WI38 (cell line): Measurements from ENCODE around the gene KIF5C.

ENCODE experiments used
- H3K4me3 ChIP-seq: 2 replicates; pipeline ENCODE4 v1.5.1; 2011; ENCODE audit warnings: low read depth, mild to moderate bottlenecking, control low read depth, low read length
- CTCF ChIP-seq: IDR thresholded peaks from 2 replicates; pipeline ENCODE4 v1.5.1; 2012; ENCODE audit warnings: low read depth, mild to moderate bottlenecking, control low read depth, low read length

The KIF5C gene

GRCh38 chr2:149020432-149020851 lies 145.4 kb downstream of the KIF5C start:
- no peak overlapping the region for H3K4me3 ChIP-seq

GRCh38 chr2:149021271-149021719 lies 146.3 kb downstream of the KIF5C start:
- TF ChIP-seq CTCF = no peak
- no peak overlapping the region for H3K4me3 ChIP-seq

More at GRCh38 chr2:149020432-149020851, 145.4 kb downstream of the KIF5C start:
- TF ChIP-seq CTCF = no peak

- TF ChIP-seq CTCF = no peak
- no peak overlapping the region for H3K4me3 ChIP-seq
Measured at GRCh38 chr2:149021761-149022160, 146.7 kb downstream of the KIF5C start.

- TF ChIP-seq CTCF = no peak
- H3K4me3 ChIP-seq = no peak overlapping the region
Measured at GRCh38 chr2:149023091-149023490, 148.1 kb downstream of the KIF5C start.

- no peak overlapping the region for H3K4me3 ChIP-seq
Measured at GRCh38 chr2:149027590-149028250, 152.7 kb downstream of the KIF5C start.

GRCh38 chr2:149028377-149028776 lies 153.3 kb downstream of the KIF5C start:
- H3K4me3 ChIP-seq = no peak overlapping the region
- TF ChIP-seq CTCF = no peak

More at GRCh38 chr2:149027590-149028250, 152.7 kb downstream of the KIF5C start:
- no peak for TF ChIP-seq CTCF

GRCh38 chr2:149028891-149029290 lies 153.9 kb downstream of the KIF5C start:
- no peak for TF ChIP-seq CTCF

More at GRCh38 chr2:149028891-149029290, 153.9 kb downstream of the KIF5C start:
- H3K4me3 ChIP-seq = no peak overlapping the region
